Right hindlimb (tissue), 1 donor: Measurements from ENCODE around the gene CALY.
"Not testable (repeated sequence)": the region's sequence is repeated elsewhere in the genome, so short reads cannot be mapped to it uniquely, and the experiment has no call there.

Experiments
- DNase-seq: peaks from one replicate; pipeline ENCODE4 v3.0.0-alpha.2; 2018

The CALY gene

GRCh38 chr10:133327651-133328357, 8.9 kb downstream of the CALY start:
- DNase-seq = peak; percentile 23

GRCh38 chr10:133326745-133327650, 9.7 kb downstream of the CALY start:
- DNase-seq = peak; percentile 12

- no peak for DNase-seq
Observed at GRCh38 chr10:133326223-133326551, 10.5 kb downstream of the CALY start.

- DNase-seq = peak; percentile 24
Observed at GRCh38 chr10:133325440-133326222, 11.1 kb downstream of the CALY start.

- DNase-seq = peak; percentile 23
Observed at GRCh38 chr10:133324857-133325260, 11.8 kb downstream of the CALY start.

- DNase-seq = peak; percentile 38
Observed at GRCh38 chr10:133324198-133324792, 12.4 kb downstream of the CALY start.

GRCh38 chr10:133322064-133322709, 14.5 kb downstream of the CALY start:
- not testable (repeated sequence) for DNase-seq

GRCh38 chr10:133320852-133321422, 15.8 kb downstream of the CALY start:
- peak; percentile 3 for DNase-seq

- DNase-seq = peak; percentile 44
Observed at GRCh38 chr10:133318494-133319127, 18.1 kb downstream of the CALY start.

GRCh38 chr10:133316732-133317131, 20.0 kb downstream of the CALY start:
- no peak for DNase-seq

- no peak for DNase-seq
Observed at GRCh38 chr10:133316266-133316665, 20.4 kb downstream of the CALY start.

- DNase-seq = no peak
Observed at GRCh38 chr10:133315847-133316246, 20.8 kb downstream of the CALY start.

GRCh38 chr10:133314911-133315310, 21.8 kb downstream of the CALY start:
- DNase-seq = no peak

- DNase-seq = no peak
Observed at GRCh38 chr10:133313192-133313591, 23.5 kb downstream of the CALY start.

- DNase-seq = no peak
Observed at GRCh38 chr10:133312769-133313145, 23.9 kb downstream of the CALY start.

- no peak for DNase-seq
Observed at GRCh38 chr10:133312016-133312768, 24.5 kb downstream of the CALY start.

- no peak for DNase-seq
Observed at GRCh38 chr10:133311570-133311969, 25.1 kb downstream of the CALY start.

- no peak for DNase-seq
Observed at GRCh38 chr10:133310789-133311188, 25.9 kb downstream of the CALY start.

GRCh38 chr10:133310399-133310755, 26.3 kb downstream of the CALY start:
- no peak for DNase-seq

GRCh38 chr10:133309720-133310398, 26.8 kb downstream of the CALY start:
- DNase-seq = peak; percentile 45
